ENCODE data around the gene PTPRO.

DNA sequence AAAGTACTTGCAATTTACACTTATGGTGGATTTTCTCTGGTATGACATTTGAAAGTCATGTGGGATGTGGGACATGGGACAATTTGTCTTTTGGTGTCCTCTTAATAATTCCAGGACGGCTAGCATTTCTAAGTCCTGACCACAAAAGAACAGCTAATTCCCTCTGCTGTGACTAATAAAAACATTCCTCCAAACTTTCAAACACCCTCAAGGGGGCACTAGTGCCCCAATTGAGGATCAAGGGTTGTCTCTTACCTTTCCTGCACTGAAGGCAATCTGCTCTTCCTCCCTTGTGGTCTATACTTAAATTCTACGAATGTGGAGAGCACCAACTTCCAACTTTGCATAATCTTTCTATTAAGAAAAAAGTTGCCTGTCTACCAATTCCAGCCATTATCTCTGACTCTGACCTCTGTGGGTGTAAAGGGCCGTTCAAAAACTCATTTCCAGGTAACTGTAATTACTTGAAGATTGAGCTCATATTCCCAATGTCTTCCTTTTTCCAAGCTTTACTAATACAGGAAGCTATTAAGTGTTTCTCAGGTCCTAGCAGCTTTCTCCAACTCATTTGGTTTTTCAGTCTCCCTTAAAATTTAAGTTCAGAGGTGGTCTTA, 210.2 kb downstream of the PTPRO start:
- TF ChIP-seq, protein P1, sequence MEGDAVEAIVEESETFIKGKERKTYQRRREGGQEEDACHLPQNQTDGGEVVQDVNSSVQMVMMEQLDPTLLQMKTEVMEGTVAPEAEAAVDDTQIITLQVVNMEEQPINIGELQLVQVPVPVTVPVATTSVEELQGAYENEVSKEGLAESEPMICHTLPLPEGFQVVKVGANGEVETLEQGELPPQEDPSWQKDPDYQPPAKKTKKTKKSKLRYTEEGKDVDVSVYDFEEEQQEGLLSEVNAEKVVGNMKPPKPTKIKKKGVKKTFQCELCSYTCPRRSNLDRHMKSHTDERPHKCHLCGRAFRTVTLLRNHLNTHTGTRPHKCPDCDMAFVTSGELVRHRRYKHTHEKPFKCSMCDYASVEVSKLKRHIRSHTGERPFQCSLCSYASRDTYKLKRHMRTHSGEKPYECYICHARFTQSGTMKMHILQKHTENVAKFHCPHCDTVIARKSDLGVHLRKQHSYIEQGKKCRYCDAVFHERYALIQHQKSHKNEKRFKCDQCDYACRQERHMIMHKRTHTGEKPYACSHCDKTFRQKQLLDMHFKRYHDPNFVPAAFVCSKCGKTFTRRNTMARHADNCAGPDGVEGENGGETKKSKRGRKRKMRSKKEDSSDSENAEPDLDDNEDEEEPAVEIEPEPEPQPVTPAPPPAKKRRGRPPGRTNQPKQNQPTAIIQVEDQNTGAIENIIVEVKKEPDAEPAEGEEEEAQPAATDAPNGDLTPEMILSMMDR (IDR thresholded peaks at IDR 0.05): peak in 4 of 6 experiments; percentile 37 to 64 (median 43)
- no peak for TF ChIP-seq POLR2A (IDR thresholded peaks at IDR 0.05)
